ENCODE results near the gene PGA5. TPM values are rescaled to one million over a fixed set of nuclear protein-coding genes. Genes with fewer than 3 reads are reported as not detected.

PGA5 gene
- total RNA-seq, 1 donor from 2014 or later = not detected

- Histone ChIP-seq H3K27me3 (no peaks in the 10 kb centered on the region), H3K27ac (no peak overlapping the region), H3K36me3 (no peaks in the 10 kb centered on the region), H3K4me3 (no peak overlapping the region), H3K9me3 (no peaks in the 10 kb centered on the region), H3K4me1 (no peaks in the 10 kb centered on the region)
- TF ChIP-seq, protein P1, sequence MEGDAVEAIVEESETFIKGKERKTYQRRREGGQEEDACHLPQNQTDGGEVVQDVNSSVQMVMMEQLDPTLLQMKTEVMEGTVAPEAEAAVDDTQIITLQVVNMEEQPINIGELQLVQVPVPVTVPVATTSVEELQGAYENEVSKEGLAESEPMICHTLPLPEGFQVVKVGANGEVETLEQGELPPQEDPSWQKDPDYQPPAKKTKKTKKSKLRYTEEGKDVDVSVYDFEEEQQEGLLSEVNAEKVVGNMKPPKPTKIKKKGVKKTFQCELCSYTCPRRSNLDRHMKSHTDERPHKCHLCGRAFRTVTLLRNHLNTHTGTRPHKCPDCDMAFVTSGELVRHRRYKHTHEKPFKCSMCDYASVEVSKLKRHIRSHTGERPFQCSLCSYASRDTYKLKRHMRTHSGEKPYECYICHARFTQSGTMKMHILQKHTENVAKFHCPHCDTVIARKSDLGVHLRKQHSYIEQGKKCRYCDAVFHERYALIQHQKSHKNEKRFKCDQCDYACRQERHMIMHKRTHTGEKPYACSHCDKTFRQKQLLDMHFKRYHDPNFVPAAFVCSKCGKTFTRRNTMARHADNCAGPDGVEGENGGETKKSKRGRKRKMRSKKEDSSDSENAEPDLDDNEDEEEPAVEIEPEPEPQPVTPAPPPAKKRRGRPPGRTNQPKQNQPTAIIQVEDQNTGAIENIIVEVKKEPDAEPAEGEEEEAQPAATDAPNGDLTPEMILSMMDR (IDR thresholded peaks at IDR 0.05) = no peak
- TF ChIP-seq POLR2A (IDR thresholded peaks at IDR 0.05) = no peak
- TF ChIP-seq POLR2AphosphoS5 (IDR thresholded peaks at IDR 0.05; ENCODE audit: insufficient read depth in 1 of 2, low read depth in 1 of 2) = no peak
- intact Hi-C loops (cut with DNase I) = no loop called here
- no peak for DNase-seq (ENCODE audit: extremely low spot score in 2 of 2)
Measured at GRCh38 chr11:61287338-61287977, 46.5 kb downstream of the PGA5 start.

GRCh38 chr11:61290905-61291690 is 50.1 kb downstream of the PGA5 start:
- intact Hi-C loops (cut with DNase I) = no loop called here
- Histone ChIP-seq H3K27me3 (no peaks in the 10 kb centered on the region), H3K4me1 (peaks cover 25% of the 10 kb centered on the region), H3K9me3 (no peaks in the 10 kb centered on the region), H3K36me3 (no peaks in the 10 kb centered on the region), H3K27ac (no peak overlapping the region), H3K4me3 (no peak overlapping the region)
- no peak for TF ChIP-seq POLR2A (IDR thresholded peaks at IDR 0.05)
- TF ChIP-seq POLR2AphosphoS5 (IDR thresholded peaks at IDR 0.05; ENCODE audit: insufficient read depth in 1 of 2, low read depth in 1 of 2) = no peak
- TF ChIP-seq, protein P1 (IDR thresholded peaks at IDR 0.05) = no peak
- no peak for DNase-seq (ENCODE audit: extremely low spot score in 2 of 2)

DNA sequence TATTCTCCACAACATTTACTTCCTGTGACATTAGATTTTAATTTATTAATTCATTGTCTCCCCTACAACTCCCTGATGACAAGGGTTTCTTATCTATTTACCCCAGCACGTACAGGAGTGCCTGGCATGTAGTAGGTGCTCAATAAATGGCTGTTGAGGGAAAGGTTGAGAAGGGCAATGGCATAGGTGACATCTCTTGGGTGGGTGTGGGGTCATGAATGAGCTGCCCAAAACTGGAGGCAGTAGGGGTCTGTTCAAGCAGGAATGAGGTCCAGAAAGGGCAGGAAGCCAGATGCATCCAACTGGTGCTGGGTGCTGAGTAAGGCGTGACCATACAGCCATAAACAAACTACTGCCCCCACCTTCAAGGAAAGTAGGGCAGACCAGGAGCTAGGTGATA is 51.4 kb downstream of the PGA5 start:
- no peak for TF ChIP-seq POLR2A (IDR thresholded peaks at IDR 0.05)
- TF ChIP-seq, protein P1 (IDR thresholded peaks at IDR 0.05) = no peak
- TF ChIP-seq POLR2AphosphoS5 (IDR thresholded peaks at IDR 0.05; ENCODE audit: insufficient read depth in 1 of 2, low read depth in 1 of 2) = no peak

GRCh38 chr11:61293867-61294716 is 53.1 kb downstream of the PGA5 start:
- TF ChIP-seq, protein P1 (IDR thresholded peaks at IDR 0.05) = peak in 1 of 3 experiments; percentile 16
- TF ChIP-seq POLR2AphosphoS5 (IDR thresholded peaks at IDR 0.05; ENCODE audit: insufficient read depth in 1 of 2, low read depth in 1 of 2) (peak in 1 of 2 donors; percentile 56), POLR2A (IDR thresholded peaks at IDR 0.05) (no peak)
- Histone ChIP-seq H3K27ac (peak overlapping the region; percentile 74), H3K4me3 (peak overlapping the region; percentile 60 to 70), H3K36me3 (peaks cover 0 to 2% of the 10 kb centered on the region in 2 donors), H3K4me1 (peaks cover 50% of the 10 kb centered on the region), H3K27me3 (no peaks in the 10 kb centered on the region), H3K9me3 (no peaks in the 10 kb centered on the region)
- no peak for DNase-seq (ENCODE audit: extremely low spot score in 2 of 2)
- intact Hi-C loops (cut with DNase I) = no loop called here

More for the DNA sequence above, 51.4 kb downstream of the PGA5 start:
- Histone ChIP-seq H3K4me3 (no peak overlapping the region), H3K36me3 (no peaks in the 10 kb centered on the region), H3K27ac (no peak overlapping the region), H3K9me3 (no peaks in the 10 kb centered on the region), H3K27me3 (no peaks in the 10 kb centered on the region), H3K4me1 (peaks cover 32% of the 10 kb centered on the region)
- intact Hi-C loops (cut with DNase I) = no loop called here
- DNase-seq (ENCODE audit: extremely low spot score in 2 of 2) = no peak

Data from vagina (tissue), 2 donors.